K562 (cell line): Measurements from ENCODE around the gene NOD1. TPM values are rescaled to one million over a fixed set of nuclear protein-coding genes. Genes with fewer than 3 reads are reported as not detected.
A peak's percentile ranks its signal among the peaks of the same experiment; 100 is the strongest.

ENCODE experiments used
- ATAC-seq: fragments of 200-7000 bp; cut with Tn5 transposase; 3 replicates; pipeline ENCODE4 v1.9.1; 2020; ENCODE audit warnings: moderate library complexity
- BruUV-seq: library from RNA; stranded (reverse); fragments of 400-500 nt; replicated peaks from 2 replicates; lab custom pipeline; 2021; lab: Mats Ljungman, UMichigan
- CTCF ChIA-PET: fragments of 300-600 bp; formaldehyde crosslinking; extraction: SDS; loops from one replicate; lab custom pipeline; 2021; ENCODE audit warnings: low intra/inter-chr PET ratio; lab: Yijun Ruan, JAX
- POLR2A ChIA-PET: fragments of 300-600, 350-650 bp; sonication (Branson Sonifier 250); formaldehyde crosslinking; extraction: SDS; loops from one replicate; lab custom pipeline; 2021; ENCODE audit warnings: antibody characterized with exemption, inconsistent platforms; lab: Yijun Ruan, JAX
- DNase-seq, 4 experiments: peaks; one replicate each; pipeline versions ENCODE4 v3.0.0 to v3.0.0-alpha.2; 2011 to 2018; ENCODE audit warnings: low spot score in 3 of 4, mixed read lengths in 3 of 4; ENCODE audit errors: extremely low read depth in 1 of 4
- FAIRE-seq: peaks from 2 replicates; lab custom pipeline; 2011; peaks lifted over from hg19 to GRCh38; lab: Jason Lieb, UNC
- H2AFZ ChIP-seq: 2 replicates; pipeline ENCODE4 v1.6.0; 2011; ENCODE audit warnings: low read depth, low read length, control low read depth, inconsistent platforms
- H3K27ac ChIP-seq: fragments of 200-600 bp; 3 replicates; pipeline ENCODE4 v1.8.0; 2011; ENCODE audit warnings: low read depth, mild to moderate bottlenecking, control low read depth, inconsistent platforms, low read length, moderate library complexity, mixed read lengths; ENCODE audit errors: extremely low read depth
- H3K27me3 ChIP-seq, 2 experiments: fragments of 300-600 bp in 1 of 2; 2 replicates in 1 of 2; 3 replicates in 1 of 2; pipeline versions ENCODE4 v1.6.0 to v1.8.0; 2011; ENCODE audit warnings: inconsistent platforms in 2 of 2, low read length in 2 of 2, mild to moderate bottlenecking in 1 of 2, mixed read lengths in 1 of 2, moderate library complexity in 1 of 2; ENCODE audit not compliant: control insufficient read depth in 2 of 2, insufficient read depth in 2 of 2
- H3K36me3 ChIP-seq: fragments of 300-600 bp; 3 replicates; pipeline ENCODE4 v1.8.0; 2011; ENCODE audit warnings: mild to moderate bottlenecking, low read length, inconsistent platforms; ENCODE audit not compliant: control insufficient read depth, insufficient read depth
- H3K4me1 ChIP-seq, 2 experiments: fragments of 200-600 bp in 1 of 2; replicated peaks in 1 of 2; 2 replicates in 1 of 2; 3 replicates in 1 of 2; pipeline versions ENCODE4 v1.5.1 to v1.8.0; 2011; ENCODE audit warnings: inconsistent platforms in 2 of 2, low read length in 2 of 2, mild to moderate bottlenecking in 1 of 2, mixed read lengths in 1 of 2, moderate library complexity in 1 of 2; ENCODE audit not compliant: control insufficient read depth in 2 of 2, insufficient read depth in 2 of 2
- H3K4me2 ChIP-seq: 2 replicates; pipeline ENCODE4 v1.6.1; 2011; ENCODE audit warnings: low read length, control low read depth, inconsistent platforms, mixed read lengths; ENCODE audit not compliant: insufficient read depth
- H3K4me3 ChIP-seq: fragments of 200-600 bp; sonication (generic), shearing (Covaris generic); 2 replicates; pipeline ENCODE4 v1.5.1; 2016; ENCODE audit warnings: control low read depth, inconsistent platforms
- H3K79me2 ChIP-seq: fragments of 200-600 bp; 3 replicates; pipeline ENCODE4 v1.8.0; 2011; ENCODE audit warnings: low read length, inconsistent platforms; ENCODE audit not compliant: control insufficient read depth, insufficient read depth
- H3K9ac ChIP-seq, 2 experiments: 2 replicates each; pipeline versions ENCODE4 v1.6.0 to v1.6.1; 2011; ENCODE audit warnings: low read depth in 2 of 2, low read length in 2 of 2, control low read depth in 1 of 2, inconsistent platforms in 1 of 2, mild to moderate bottlenecking in 1 of 2, mixed read lengths in 1 of 2; ENCODE audit not compliant: insufficient read depth in 1 of 2
- H3K9me1 ChIP-seq: one replicate; pipeline ENCODE4 v1.6.0; 2011; ENCODE audit warnings: inconsistent platforms, mild to moderate bottlenecking, low read length, moderate library complexity; ENCODE audit not compliant: control insufficient read depth, insufficient read depth
- H3K9me3 ChIP-seq: replicated peaks from 2 replicates; pipeline ENCODE4 v1.5.1; 2011; ENCODE audit warnings: low read depth, low read length, inconsistent platforms; ENCODE audit not compliant: control insufficient read depth, insufficient read depth
- H4K20me1 ChIP-seq: replicated peaks from 2 replicates; pipeline ENCODE4 v1.6.1; 2011; ENCODE audit warnings: low read length, inconsistent platforms, mixed read lengths; ENCODE audit not compliant: control insufficient read depth, insufficient read depth
- CTBP1 ChIP-seq: fragments of 450-650 bp; IDR thresholded peaks from 2 replicates; pipeline ENCODE4 v1.6.1; 2016; ENCODE audit warnings: borderline replicate concordance
- DNMT1 ChIP-seq: fragments of 450-650 bp; IDR thresholded peaks from 2 replicates; pipeline ENCODE4 v1.6.1; 2016; ENCODE audit warnings: antibody characterized with exemption, mild to moderate bottlenecking
- PRDM10 ChIP-seq: fragments of 450-650 bp; IDR thresholded peaks from 2 replicates; pipeline ENCODE4 v1.6.1; 2018; ENCODE audit not compliant: partially characterized antibody
- ZNF57 ChIP-seq: fragments of 450-650 bp; formaldehyde crosslinking; IDR thresholded peaks from 2 replicates; pipeline ENCODE4 v1.4.0; 2020; ENCODE audit warnings: mild to moderate bottlenecking, moderate library complexity
- WGBS: fragments of 100-300 bp; shearing (Covaris generic); methylation state at CpG from one replicate; pipeline ENCODE4 v1.1.6; 2016; ENCODE audit warnings: low coverage, mixed read lengths; ENCODE audit not compliant: insufficient coverage; ENCODE audit errors: missing lambda C conversion rate; 5-methylcytosine and 5-hydroxymethylcytosine counted together
- in situ Hi-C: fragments of 300-500 bp; cut with MboI; formaldehyde crosslinking; loops from 4 replicates; pipeline ENCODE4 v1.15.0; 2018; ENCODE audit warnings: inconsistent platforms, mixed read lengths
- intact Hi-C: fragments of 100-400 bp; cut with micrococcal nuclease; formaldehyde crosslinking; loops from 2 replicates; pipeline ENCODE4 v1.14.2; 2022
- polyA plus RNA-seq, 8 experiments: library from polyadenylated mRNA; depleted of rRNA in 4 of 8; stranded (reverse) in 5 of 8; unstranded in 3 of 8; fragments of >200 nt; fragmentation: Nextera tagmentation in 2 of 8; fragmentation: Illumina TruSeq in 1 of 8; extraction: Ambion mirVana in 2 of 8; extraction: Trizol in 1 of 8; gene quantifications; 2 replicates each; pipeline versions ENCODE4 v1.2.1 to v1.2.3, GENCODE V29; 2011 to 2014; ENCODE audit warnings: inconsistent platforms in 1 of 8, missing spikeins in 1 of 8
- total RNA-seq, 7 experiments: library from RNA; depleted of rRNA in 6 of 7; stranded (reverse); fragments of >200 nt in 6 of 7; fragmentation: Illumina TruSeq in 2 of 7; extraction: Trizol in 2 of 7; gene quantifications; 2 replicates each; pipeline versions ENCODE4 v1.2.1 to v1.2.3, GENCODE V29; 2011 to 2021; ENCODE audit warnings: low replicate concordance in 1 of 7

The NOD1 gene
- total and polyA plus RNA-seq, 9 of the 15 experiments (the other 6 are each of a cell fraction or from before 2014, with no cell fraction given) = 0.34 to 7.1 (median 4.7) TPM

GRCh38 chr7:30448461-30449189, 30.0 kb downstream of the NOD1 start (continued):
- peak; percentile 38 for TF ChIP-seq PRDM10
- no peak for TF ChIP-seq DNMT1

GRCh38 chr7:30447466-30447865, 31.1 kb downstream of the NOD1 start:
- Histone ChIP-seq H3K27ac (no peak overlapping the region), H3K9ac (no peak overlapping the region), H2AFZ (no peak overlapping the region), H4K20me1 (no peaks in the 10 kb centered on the region), H3K9me3 (no peaks in the 10 kb centered on the region), H3K79me2 (no peaks in the 10 kb centered on the region), H3K4me1 (peaks cover 0 to 4% of the 10 kb centered on the region in 2 experiments; a peak in 1 of 5 replicates), H3K27me3 (no peaks in the 10 kb centered on the region), H3K9me1 (no peaks in the 10 kb centered on the region), H3K4me2 (no peak overlapping the region), H3K4me3 (no peak overlapping the region)
- DNase-seq = no peak
- in situ Hi-C loops = no loop called here
- no peak for ATAC-seq
- CTCF ChIA-PET = no interaction called here
- BruUV-seq = no TSS peak
- no peak for FAIRE-seq
- no peak for TF ChIP-seq CTBP1
- TF ChIP-seq ZNF57 (CRISPR knock-in tag) = no peak
- TF ChIP-seq, all 486 proteins: peak for 0
- intact Hi-C loops = no loop called here
- no peaks in the 10 kb centered on the region for H3K36me3 ChIP-seq
- POLR2A ChIA-PET = interaction anchor here (0.6 to 1.6 kb wide), 2 partner anchors 19 to 225 kb away, joined by 3 to 5 read pairs; no protein-coding TSS in a partner anchor
- WGBS = 73% methylated on average over 8 of the region's 8 CpGs
